Epithelial cell of esophagus (primary cell): Measurements from ENCODE around the gene METTL9.

Experiments used
- DNase-seq: peaks from one replicate; pipeline ENCODE4 v3.0.0; 2010; ENCODE audit warnings: low read depth
- H3K4me3 ChIP-seq: 2 replicates; pipeline ENCODE4 v1.5.1; 2011; ENCODE audit warnings: mild to moderate bottlenecking, low read length, control low read depth
- TF ChIP-seq, protein P1 (sequence below): IDR thresholded peaks from 2 replicates; pipeline ENCODE4 v1.5.1; 2011; ENCODE audit warnings: low read depth, mild to moderate bottlenecking, low read length, control low read depth, inconsistent platforms; ENCODE audit not compliant: insufficient read depth; ENCODE audit errors: missing control alignments

The METTL9 gene

GRCh38 chr16:21611198-21611555 is 11.8 kb downstream of the METTL9 start:
- TF ChIP-seq, protein P1, sequence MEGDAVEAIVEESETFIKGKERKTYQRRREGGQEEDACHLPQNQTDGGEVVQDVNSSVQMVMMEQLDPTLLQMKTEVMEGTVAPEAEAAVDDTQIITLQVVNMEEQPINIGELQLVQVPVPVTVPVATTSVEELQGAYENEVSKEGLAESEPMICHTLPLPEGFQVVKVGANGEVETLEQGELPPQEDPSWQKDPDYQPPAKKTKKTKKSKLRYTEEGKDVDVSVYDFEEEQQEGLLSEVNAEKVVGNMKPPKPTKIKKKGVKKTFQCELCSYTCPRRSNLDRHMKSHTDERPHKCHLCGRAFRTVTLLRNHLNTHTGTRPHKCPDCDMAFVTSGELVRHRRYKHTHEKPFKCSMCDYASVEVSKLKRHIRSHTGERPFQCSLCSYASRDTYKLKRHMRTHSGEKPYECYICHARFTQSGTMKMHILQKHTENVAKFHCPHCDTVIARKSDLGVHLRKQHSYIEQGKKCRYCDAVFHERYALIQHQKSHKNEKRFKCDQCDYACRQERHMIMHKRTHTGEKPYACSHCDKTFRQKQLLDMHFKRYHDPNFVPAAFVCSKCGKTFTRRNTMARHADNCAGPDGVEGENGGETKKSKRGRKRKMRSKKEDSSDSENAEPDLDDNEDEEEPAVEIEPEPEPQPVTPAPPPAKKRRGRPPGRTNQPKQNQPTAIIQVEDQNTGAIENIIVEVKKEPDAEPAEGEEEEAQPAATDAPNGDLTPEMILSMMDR, result no peak
- H3K4me3 ChIP-seq, result no peak overlapping the region
- DNase-seq, result peak; percentile 83

DNA sequence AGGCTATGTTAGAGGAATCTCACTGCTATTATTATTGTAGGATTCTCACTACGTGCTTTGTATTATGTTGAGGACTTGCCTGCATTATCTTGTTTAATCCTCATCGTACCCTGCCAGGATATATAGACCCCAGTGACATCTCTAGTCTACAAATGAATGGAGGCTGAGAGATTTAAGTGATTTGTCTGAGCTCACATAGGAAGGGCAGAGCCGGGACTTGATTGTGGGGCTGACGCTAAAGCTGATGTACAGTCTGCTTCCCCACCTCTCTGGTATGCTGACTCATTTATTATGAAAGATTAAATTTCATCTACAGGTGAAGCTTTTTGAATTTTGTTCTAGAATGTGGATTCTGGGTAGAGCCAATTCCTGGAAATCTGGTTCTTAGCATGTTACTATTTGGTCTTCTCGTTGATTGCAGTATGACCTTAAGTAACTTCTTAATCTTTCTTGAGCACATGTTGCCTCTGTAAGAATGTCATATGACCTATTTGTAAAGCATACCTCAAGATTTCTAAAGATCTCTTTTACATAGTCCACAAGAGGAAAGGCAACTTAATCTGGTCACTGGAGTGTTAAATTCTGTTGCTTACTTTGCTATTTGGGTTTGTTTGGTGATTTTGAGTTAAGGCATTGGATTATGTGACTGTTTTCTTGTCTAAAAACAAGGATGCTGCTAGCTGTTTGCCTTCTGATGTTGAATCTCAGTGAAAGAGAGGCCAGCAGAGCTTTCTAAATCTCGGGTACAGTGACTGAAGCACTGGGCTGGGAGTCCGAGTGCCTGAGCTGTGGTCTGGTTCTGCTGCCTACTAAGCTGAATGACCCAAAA is 12.4 kb downstream of the METTL9 start:
- DNase-seq, result peak; percentile 75
- TF ChIP-seq, protein P1, result no peak
- H3K4me3 ChIP-seq, result no peak overlapping the region

GRCh38 chr16:21613361-21613760 is 14.0 kb downstream of the METTL9 start:
- TF ChIP-seq, protein P1, result no peak
- no peak overlapping the region for H3K4me3 ChIP-seq
- no peak for DNase-seq

GRCh38 chr16:21613781-21614180 is 14.4 kb downstream of the METTL9 start:
- TF ChIP-seq, protein P1, result no peak
- H3K4me3 ChIP-seq, result no peak overlapping the region
- no peak for DNase-seq

DNA sequence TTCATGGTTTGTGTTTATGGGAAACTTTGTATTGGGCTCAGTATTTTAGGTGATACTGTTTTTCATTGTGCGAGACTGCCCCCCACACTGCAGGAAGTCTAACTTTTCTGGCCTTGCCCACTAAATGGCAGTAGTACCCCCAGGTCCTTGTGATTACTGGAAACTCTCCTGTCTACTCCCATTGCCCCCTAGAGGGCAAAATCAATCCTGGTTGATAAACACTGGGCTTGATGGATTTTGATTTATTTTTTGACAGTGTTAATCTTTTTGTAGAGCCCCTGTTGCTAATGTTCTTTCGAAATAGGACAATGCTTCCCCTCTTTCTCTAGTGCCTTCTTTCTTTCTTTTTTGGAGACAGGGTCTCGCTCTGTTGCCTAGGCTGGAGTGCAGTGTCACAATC is 15.5 kb downstream of the METTL9 start:
- TF ChIP-seq, protein P1, result peak; percentile 9
- no peak for DNase-seq
- no peak overlapping the region for H3K4me3 ChIP-seq

DNA sequence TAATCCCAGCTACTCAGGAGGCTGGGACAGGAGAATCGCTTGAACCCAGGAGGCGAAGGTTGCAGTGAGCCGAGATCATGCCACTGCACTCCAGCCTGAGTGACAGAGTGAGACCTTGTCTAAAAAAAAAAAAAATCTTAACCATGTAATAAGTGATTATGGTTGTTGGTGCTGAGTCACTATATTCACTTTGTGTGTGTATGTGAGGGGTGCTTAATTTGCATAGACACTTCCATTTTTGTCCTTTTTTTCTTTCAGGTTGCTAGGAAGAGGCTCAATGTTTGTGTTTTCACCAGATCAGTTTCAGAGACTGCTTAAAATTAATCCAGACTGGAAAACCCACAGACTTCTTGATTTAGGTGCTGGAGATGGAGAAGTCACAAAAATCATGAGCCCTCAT is 18.2 kb downstream of the METTL9 start:
- TF ChIP-seq, protein P1, result no peak
- no peak for DNase-seq
- H3K4me3 ChIP-seq, result no peak overlapping the region

- TF ChIP-seq, protein P1, result no peak
- no peak overlapping the region for H3K4me3 ChIP-seq
These were observed 18.9 kb downstream of the METTL9 start for GRCh38 chr16:21618281-21618680.

More at GRCh38 chr16:21618281-21618680, 18.9 kb downstream of the METTL9 start:
- DNase-seq, result no peak
